Lung (tissue), 12 donors: ENCODE data around the gene FHL2. TPM values are rescaled to one million over a fixed set of nuclear protein-coding genes. Genes with fewer than 3 reads are reported as not detected.

ENCODE experiments used
- ATAC-seq: fragments of 200-7000 bp; cut with Tn5 transposase; one replicate; pipeline ENCODE4 v1.9.1; 2020; ENCODE audit warnings: moderate number of reproducible peaks; ENCODE audit not compliant: insufficient read depth, low FRiP score
- DNase-seq, 3 donors: peaks; one replicate each; pipeline ENCODE4 v3.0.0-alpha.2; 2013 to 2017
- H3K27ac ChIP-seq, 2 donors: one replicate each; pipeline ENCODE4 v1.5.1; 2013; ENCODE audit warnings: mild to moderate bottlenecking in 2 of 2, moderate library complexity in 2 of 2, control low read depth in 1 of 2, inconsistent platforms in 1 of 2, low read depth in 1 of 2, low read length in 1 of 2
- H3K27me3 ChIP-seq, 3 donors: one replicate each; pipeline ENCODE4 v1.5.1; 2013; ENCODE audit warnings: low read length in 2 of 3; ENCODE audit not compliant: control insufficient read depth in 3 of 3, insufficient read depth in 3 of 3
- H3K36me3 ChIP-seq, 4 donors: one replicate each; pipeline ENCODE4 v1.5.1; 2013; ENCODE audit warnings: low read length in 4 of 4, mild to moderate bottlenecking in 1 of 4, moderate library complexity in 1 of 4; ENCODE audit not compliant: control insufficient read depth in 4 of 4, insufficient read depth in 4 of 4
- H3K4me1 ChIP-seq, 5 donors: one replicate each; pipeline ENCODE4 v1.5.1; 2013; ENCODE audit warnings: low read length in 5 of 5, mild to moderate bottlenecking in 2 of 5, moderate library complexity in 1 of 5; ENCODE audit not compliant: control insufficient read depth in 5 of 5, insufficient read depth in 5 of 5
- H3K4me3 ChIP-seq: one replicate; pipeline ENCODE4 v1.5.1; 2013; ENCODE audit warnings: mild to moderate bottlenecking, control low read depth, moderate library complexity
- H3K9ac ChIP-seq, 2 donors: one replicate each; pipeline ENCODE4 v1.5.1; 2013; ENCODE audit warnings: low read length in 2 of 2, control low read depth in 1 of 2; ENCODE audit not compliant: insufficient read depth in 1 of 2
- H3K9me3 ChIP-seq, 4 donors: one replicate each; pipeline ENCODE4 v1.5.1; 2013; ENCODE audit warnings: low read length in 3 of 4, mild to moderate bottlenecking in 1 of 4, moderate library complexity in 1 of 4; ENCODE audit not compliant: control insufficient read depth in 4 of 4, insufficient read depth in 3 of 4
- WGBS, 2 donors: extraction: QIAGEN DNeasy Blood & Tissue Kit; methylation state at CpG; one replicate each; pipeline ENCODE4 v1.1.7; 2013; 5-methylcytosine and 5-hydroxymethylcytosine counted together
- polyA plus RNA-seq, 2 donors: library from polyadenylated mRNA; stranded (reverse); fragments of 200-250 nt; gene quantifications; one replicate each; pipeline ENCODE4 v1.2.1, GENCODE V29; 2013
- total RNA-seq, 2 donors: library from RNA; depleted of rRNA in 1 of 2; stranded (reverse); fragments of >200 nt in 1 of 2; gene quantifications; one replicate each; pipeline ENCODE4 v1.2.1, GENCODE V29; 2014 to 2021
- TF ChIP-seq, protein P1 (sequence below): IDR thresholded peaks from 2 replicates; pipeline ENCODE4 v1.5.1; 2012; ENCODE audit warnings: mild to moderate bottlenecking; ENCODE audit errors: control extremely low read depth, extremely low read depth
- donor health status: control.
- donor health status: control.
- donor health status: Bipolar disorder and iron deficiency.
- donor health status: healthy.
- donor health status: DM: yes; HTN: yes; CAD: no.

Gene FHL2
- total and polyA plus RNA-seq, 4 donors: 6.6 to 12.8 (median 8.7) TPM

DNA sequence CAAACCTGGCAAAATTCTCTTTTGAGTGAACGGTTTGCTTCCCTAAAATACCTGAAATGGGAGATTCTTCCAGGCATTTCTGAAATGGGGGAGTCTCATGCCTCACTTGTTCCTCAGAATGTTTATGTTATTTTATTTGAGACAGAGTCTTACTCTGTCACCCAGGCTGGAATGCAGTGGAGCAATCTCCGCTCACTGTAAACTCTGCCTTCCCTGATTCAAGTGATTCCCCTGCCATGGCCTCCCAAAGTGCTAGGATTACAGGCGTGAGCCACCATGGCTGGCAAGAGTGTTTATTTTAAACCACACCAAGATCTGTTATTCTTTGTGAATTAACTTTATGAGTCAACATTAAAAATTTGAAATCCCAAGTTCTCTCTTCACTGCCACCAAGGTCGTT is 6.4 kb upstream of the FHL2 start:
- Histone ChIP-seq H3K9ac (no peak overlapping the region), H3K4me1 (peaks cover 0 to 4% (median 0%) of the 10 kb centered on the region in 5 donors), H3K36me3 (no peaks in the 10 kb centered on the region), H3K9me3 (no peaks in the 10 kb centered on the region), H3K27ac (peak overlapping the region in 1 of 2 donors; percentile 92), H3K27me3 (peaks cover 0 to 7% (median 0%) of the 10 kb centered on the region in 3 donors), H3K4me3 (no peak overlapping the region)
- ATAC-seq (no peak), DNase-seq (no peak)
- TF ChIP-seq, protein P1, sequence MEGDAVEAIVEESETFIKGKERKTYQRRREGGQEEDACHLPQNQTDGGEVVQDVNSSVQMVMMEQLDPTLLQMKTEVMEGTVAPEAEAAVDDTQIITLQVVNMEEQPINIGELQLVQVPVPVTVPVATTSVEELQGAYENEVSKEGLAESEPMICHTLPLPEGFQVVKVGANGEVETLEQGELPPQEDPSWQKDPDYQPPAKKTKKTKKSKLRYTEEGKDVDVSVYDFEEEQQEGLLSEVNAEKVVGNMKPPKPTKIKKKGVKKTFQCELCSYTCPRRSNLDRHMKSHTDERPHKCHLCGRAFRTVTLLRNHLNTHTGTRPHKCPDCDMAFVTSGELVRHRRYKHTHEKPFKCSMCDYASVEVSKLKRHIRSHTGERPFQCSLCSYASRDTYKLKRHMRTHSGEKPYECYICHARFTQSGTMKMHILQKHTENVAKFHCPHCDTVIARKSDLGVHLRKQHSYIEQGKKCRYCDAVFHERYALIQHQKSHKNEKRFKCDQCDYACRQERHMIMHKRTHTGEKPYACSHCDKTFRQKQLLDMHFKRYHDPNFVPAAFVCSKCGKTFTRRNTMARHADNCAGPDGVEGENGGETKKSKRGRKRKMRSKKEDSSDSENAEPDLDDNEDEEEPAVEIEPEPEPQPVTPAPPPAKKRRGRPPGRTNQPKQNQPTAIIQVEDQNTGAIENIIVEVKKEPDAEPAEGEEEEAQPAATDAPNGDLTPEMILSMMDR: no peak
- WGBS, 2 donors: 79% methylated on average over 4 of the region's 4 CpGs

DNA sequence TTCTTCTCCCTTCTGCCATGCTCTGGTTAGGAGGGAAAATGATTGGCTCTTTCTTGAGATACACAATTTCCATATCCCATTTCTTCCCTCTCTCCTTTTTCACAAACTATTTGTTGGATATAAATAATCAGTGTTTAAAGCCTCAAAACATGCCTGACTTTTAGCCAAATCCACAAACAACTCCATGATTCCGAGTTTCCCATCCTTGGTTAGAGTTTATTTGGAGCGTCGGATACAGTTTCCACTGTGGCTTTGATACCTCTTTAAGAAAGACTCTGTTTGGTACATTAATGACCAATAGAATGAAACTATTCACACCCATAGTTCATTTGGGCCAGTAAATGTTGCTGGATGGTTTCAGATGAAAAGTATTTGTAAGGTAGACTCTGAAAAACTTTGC is 5.9 kb upstream of the FHL2 start:
- Histone ChIP-seq H3K9me3 (no peaks in the 10 kb centered on the region), H3K4me1 (no peaks in the 10 kb centered on the region), H3K9ac (no peak overlapping the region), H3K27me3 (peaks cover 0 to 12% (median 1%) of the 10 kb centered on the region in 3 donors), H3K4me3 (no peak overlapping the region), H3K36me3 (no peaks in the 10 kb centered on the region), H3K27ac (peak overlapping the region in 1 of 2 donors; percentile 92)
- TF ChIP-seq, protein P1: no peak
- ATAC-seq (no peak), DNase-seq (no peak)
- WGBS, 2 donors: 80 to 93% methylated on average over 3 of the region's 3 CpGs

DNA sequence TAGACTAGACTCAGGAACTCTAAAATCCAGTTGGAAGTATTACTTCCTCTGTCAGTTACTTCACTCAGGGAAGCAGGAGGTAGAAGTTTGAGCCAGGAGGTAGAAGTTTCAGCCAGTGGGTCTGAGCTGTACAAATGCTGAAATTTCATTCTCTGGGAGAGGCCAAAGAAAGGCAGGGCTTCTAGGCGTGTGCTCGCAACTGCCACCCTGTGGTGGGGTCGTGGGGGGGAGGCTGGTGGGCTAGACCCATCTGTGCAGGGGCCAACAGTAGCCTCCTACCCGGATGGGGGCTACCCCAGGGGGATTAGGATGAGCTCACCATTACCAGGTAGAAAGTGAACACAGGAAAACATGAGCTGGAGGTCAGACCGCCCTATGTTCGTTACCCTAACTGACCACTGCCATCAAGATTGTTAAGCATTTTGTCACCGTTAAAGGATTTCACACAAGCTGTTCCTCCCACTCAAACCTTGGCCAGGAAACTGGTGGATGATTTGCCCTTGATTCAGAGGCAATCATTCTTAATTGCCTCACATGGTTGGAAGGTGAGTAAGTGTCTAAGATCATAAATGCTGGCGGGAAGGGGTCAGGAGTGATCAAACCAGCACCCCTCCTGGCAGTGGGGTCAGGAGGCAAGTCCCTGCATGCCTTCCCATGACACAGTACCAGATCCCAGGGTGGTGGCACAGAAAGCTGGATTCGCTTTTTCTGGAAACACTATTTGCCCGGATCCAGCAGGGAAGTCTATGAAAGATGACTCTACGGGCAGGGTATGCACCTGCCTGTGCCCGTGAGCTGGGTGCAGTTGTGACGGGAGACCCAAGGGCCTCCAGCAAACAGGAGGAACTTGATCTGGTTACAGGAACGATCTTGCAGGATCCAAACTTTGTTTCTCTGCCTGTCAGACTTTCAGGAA is 5.2 kb upstream of the FHL2 start:
- Histone ChIP-seq H3K36me3 (no peaks in the 10 kb centered on the region), H3K4me1 (peaks cover 0 to 4% (median 0%) of the 10 kb centered on the region in 5 donors), H3K9ac (no peak overlapping the region), H3K27me3 (peaks cover 0 to 14% (median 7%) of the 10 kb centered on the region in 3 donors), H3K27ac (peak overlapping the region in 1 of 2 donors; percentile 92), H3K9me3 (no peaks in the 10 kb centered on the region), H3K4me3 (no peak overlapping the region)
- 76 to 81% methylated on average over 14 of the region's 14 CpGs for WGBS, 2 donors
- DNase-seq (no peak), ATAC-seq (no peak)
- TF ChIP-seq, protein P1: no peak
